RWPE1 (cell line): Measurements from ENCODE around the gene PCCA.

Experiments used
- CTCF ChIA-PET: fragments of 350-600 bp; sonication (Branson Sonifier 250); formaldehyde crosslinking; extraction: SDS; loops from one replicate; lab custom pipeline; 2021; lab: Yijun Ruan, JAX
- POLR2A ChIA-PET: fragments of 400-600 bp; formaldehyde crosslinking; extraction: SDS; loops from one replicate; lab custom pipeline; 2020; ENCODE audit warnings: antibody characterized with exemption; ENCODE audit not compliant: low non-redundant PET; lab: Yijun Ruan, JAX
- DNase-seq: peaks from one replicate; pipeline ENCODE4 v3.0.0; 2012; ENCODE audit warnings: low spot score
- H3K27ac ChIP-seq: fragments of 450-650 bp; 2 replicates; pipeline ENCODE4 v1.5.1; 2017
- TF ChIP-seq, protein P1 (sequence below): fragments of 450-650 bp; conservative IDR thresholded peaks from 2 replicates; pipeline ENCODE4 v1.5.1; 2017; ENCODE audit warnings: low read depth, mild to moderate bottlenecking

PCCA gene

DNA sequence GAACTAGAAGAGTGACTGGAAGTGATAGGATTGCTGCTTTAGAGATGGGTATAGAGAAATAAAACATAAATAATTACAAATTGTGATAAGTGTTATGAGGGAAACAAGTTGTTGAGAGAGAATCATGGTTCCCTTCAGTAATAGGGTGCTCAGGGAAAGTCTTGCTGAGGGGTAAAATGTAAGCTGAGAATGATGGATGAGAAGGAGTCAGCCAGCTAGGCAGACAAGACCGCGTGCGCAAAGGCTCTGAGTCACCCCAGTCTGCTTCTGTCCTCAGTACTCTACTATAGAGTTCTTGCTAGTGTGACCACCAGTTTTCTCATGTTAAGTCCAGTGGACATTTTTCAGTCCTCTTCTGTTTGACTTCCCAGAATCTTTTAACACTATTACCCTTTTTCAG, 39.5 kb downstream of the PCCA start:
- ChIA-PET POLR2A (no interaction called here), CTCF (no interaction called here)
- DNase-seq, result no peak
- TF ChIP-seq, protein P1, sequence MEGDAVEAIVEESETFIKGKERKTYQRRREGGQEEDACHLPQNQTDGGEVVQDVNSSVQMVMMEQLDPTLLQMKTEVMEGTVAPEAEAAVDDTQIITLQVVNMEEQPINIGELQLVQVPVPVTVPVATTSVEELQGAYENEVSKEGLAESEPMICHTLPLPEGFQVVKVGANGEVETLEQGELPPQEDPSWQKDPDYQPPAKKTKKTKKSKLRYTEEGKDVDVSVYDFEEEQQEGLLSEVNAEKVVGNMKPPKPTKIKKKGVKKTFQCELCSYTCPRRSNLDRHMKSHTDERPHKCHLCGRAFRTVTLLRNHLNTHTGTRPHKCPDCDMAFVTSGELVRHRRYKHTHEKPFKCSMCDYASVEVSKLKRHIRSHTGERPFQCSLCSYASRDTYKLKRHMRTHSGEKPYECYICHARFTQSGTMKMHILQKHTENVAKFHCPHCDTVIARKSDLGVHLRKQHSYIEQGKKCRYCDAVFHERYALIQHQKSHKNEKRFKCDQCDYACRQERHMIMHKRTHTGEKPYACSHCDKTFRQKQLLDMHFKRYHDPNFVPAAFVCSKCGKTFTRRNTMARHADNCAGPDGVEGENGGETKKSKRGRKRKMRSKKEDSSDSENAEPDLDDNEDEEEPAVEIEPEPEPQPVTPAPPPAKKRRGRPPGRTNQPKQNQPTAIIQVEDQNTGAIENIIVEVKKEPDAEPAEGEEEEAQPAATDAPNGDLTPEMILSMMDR, result no peak
- no peak overlapping the region for H3K27ac ChIP-seq

DNA sequence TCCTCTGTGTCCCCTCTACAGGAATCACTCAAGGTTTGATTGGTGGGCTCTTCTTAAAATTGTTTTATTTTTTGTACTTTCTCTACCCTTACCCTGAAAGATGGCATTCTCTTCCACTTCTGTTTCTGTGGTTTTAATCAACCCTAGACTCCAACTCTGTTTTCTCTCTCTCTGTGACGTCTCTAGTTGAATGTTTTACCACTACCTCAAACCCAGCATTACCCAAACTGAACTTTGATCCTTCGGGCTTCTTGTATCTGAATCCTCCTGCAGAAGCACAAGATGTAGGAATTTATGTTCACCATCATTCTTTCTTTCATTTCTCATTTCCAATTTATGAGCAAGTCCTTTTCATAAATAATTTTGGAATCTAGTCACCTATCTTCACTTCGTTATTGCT, 39.9 kb downstream of the PCCA start:
- DNase-seq, result no peak
- ChIA-PET CTCF (no interaction called here), POLR2A (no interaction called here)
- TF ChIP-seq, protein P1, result no peak
- H3K27ac ChIP-seq, result no peak overlapping the region

DNA sequence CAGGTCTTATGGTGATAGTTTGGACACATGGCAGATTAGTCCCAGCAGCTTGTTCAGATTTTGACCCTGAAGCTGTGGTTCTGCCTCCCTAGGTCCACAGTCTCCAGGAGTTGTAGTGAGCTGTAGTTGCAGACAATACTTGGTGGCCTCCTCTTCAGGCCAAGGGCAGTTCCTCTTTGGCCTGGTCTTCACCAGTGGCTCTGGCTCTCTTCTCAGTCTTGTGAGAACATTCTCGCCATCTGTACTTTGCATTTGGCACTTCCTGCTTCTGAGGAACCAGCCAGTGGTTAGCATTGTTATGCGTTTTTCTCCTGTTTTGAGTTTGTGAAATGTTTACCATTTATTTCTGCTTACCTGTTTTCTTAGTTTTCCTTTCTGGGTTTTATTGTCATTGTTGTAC, 40.7 kb downstream of the PCCA start:
- POLR2A ChIA-PET, result no interaction called here
- H3K27ac ChIP-seq, result no peak overlapping the region
- no peak for DNase-seq
- CTCF ChIA-PET, result no interaction called here
- TF ChIP-seq, protein P1, result no peak

DNA sequence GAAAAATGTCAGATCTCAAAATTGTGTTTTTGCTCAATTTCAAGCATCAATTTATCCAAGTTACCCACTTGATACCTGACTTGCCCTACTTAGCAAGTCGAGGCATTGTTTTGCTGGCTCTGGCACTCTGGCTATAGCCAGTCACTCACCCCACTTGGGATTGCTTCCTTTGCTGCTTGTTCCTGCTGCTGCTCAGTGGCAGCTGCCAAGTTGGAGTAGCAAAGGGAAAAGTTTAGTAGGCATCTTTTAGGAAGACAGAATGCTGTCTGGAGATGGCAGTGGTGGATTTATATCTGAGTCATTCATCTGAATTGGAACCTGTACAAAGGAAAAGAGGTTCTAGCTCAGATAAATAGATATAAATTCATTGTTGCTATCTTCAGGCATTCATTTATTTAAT, 41.2 kb downstream of the PCCA start:
- ChIA-PET POLR2A (no interaction called here), CTCF (no interaction called here)
- TF ChIP-seq, protein P1, result no peak

DNA sequence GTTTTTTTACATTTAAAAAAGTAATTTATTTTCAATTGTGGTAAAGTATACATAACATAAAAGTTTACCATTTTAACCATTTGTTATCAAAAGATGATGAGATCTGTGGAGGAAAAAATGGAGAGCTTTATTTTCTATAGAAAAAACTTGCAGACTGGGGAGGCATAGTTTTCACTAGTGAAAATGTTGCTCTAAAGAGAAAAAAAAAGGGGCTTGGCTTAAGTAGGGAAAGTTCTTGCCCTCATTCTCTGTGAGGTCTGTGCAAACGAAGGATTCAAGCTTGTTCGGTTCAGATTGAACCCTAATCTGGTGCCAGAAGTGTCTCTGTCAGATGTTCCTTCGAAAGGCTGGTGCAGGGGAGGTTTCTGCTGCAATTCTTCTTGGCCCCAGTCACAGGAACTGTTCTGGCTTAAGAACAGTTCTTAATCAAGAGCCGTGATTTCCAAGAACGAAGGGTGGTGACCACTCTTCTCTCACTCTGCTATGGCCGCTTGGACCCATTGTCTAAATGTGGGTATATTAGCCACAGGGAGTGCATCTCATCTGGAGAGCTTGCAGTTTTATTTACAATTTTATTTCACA, 42.1 kb downstream of the PCCA start:
- ChIA-PET POLR2A (no interaction called here), CTCF (interaction anchor here (0.7 kb wide), 1 partner anchor 15 kb away, joined by 3 read pairs; no protein-coding TSS in a partner anchor)
- no peak for DNase-seq
- TF ChIP-seq, protein P1, result no peak
- H3K27ac ChIP-seq, result no peak overlapping the region

More for the DNA sequence above, 41.2 kb downstream of the PCCA start:
- no peak for DNase-seq
- no peak overlapping the region for H3K27ac ChIP-seq

DNA sequence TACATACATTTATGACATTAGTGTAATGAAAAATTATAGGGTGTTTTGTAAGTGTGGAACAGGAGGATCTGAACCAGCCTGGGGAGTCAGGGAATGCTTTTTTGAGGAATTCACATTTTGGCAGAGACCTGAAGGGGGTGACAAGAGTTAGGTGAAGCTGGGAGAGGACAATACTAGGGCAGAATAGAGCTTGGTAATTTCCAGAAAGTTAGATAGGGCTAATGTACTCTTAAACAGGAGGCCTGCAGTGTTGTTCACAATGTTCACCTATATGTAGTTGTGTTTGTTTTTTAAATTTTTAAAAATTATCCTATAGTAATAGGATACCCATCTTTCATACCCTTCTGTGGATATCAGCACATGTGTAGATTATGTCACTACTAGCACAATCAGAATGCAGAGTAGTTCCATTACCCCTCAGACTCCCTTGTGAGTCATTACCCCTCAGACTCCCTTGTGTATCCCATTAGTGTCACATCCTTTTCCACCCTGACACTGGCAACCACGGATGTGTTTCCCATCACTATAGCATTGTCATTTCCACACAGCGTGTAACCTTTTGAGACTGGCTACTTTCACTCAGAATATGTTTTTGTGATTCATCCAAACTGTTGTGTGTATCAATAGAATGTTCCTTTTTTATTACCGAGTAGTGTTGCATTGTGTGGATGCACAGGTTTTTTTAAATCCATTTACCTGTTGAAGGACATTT, 43.1 kb downstream of the PCCA start:
- TF ChIP-seq, protein P1, result no peak
- CTCF ChIA-PET, result interaction anchor here (0.6 kb wide), 1 partner anchor 1200 kb away, joined by 4 read pairs; no protein-coding TSS in a partner anchor
- DNase-seq, result peak; percentile 98
- no peak overlapping the region for H3K27ac ChIP-seq
- POLR2A ChIA-PET, result no interaction called here
